Neural crest cell (in vitro differentiated cells): ENCODE data around the gene IKZF3. TPM values are rescaled to one million over a fixed set of nuclear protein-coding genes. Genes with fewer than 3 reads are reported as not detected.
"Not testable (repeated sequence)": the region's sequence is repeated elsewhere in the genome, so short reads cannot be mapped to it uniquely, and the experiment has no call there.

Experiments used
- DNase-seq: peaks from one replicate; pipeline ENCODE4 v3.0.0; 2021; ENCODE audit warnings: low read depth, mixed read lengths, low spot score
- H3K27ac Mint-ChIP-seq: one replicate; pipeline ENCODE4 v1.8.0; 2021; ENCODE audit warnings: mild to moderate bottlenecking, mixed read lengths; ENCODE audit not compliant: unreplicated experiment
- H3K27me3 Mint-ChIP-seq: 2 replicates; pipeline ENCODE4 v1.8.0; 2021; ENCODE audit warnings: low read depth, mild to moderate bottlenecking, mixed read lengths
- H3K36me3 Mint-ChIP-seq: 2 replicates; pipeline ENCODE4 v1.8.0; 2021; ENCODE audit warnings: low read depth, mild to moderate bottlenecking, mixed read lengths
- H3K4me1 Mint-ChIP-seq: 2 replicates; pipeline ENCODE4 v1.8.0; 2021; ENCODE audit warnings: mixed read lengths
- H3K4me3 Mint-ChIP-seq: one replicate; pipeline ENCODE4 v1.8.0; 2021; ENCODE audit warnings: mild to moderate bottlenecking, mixed read lengths
- H3K9me3 Mint-ChIP-seq: 2 replicates; pipeline ENCODE4 v1.8.0; 2021; ENCODE audit warnings: mixed read lengths
- CTCF ChIP-seq: fragments of 200-600 bp; sonication (generic); conservative IDR thresholded peaks from 2 replicates; pipeline ENCODE4 v1.5.0; 2021; ENCODE audit warnings: antibody characterized with exemption, mild to moderate bottlenecking
- total RNA-seq: library from RNA; stranded (reverse); gene quantifications from 2 replicates; pipeline ENCODE4 v1.2.1, GENCODE V29; 2021

IKZF3 gene
- total RNA-seq, 1 donor from 2014 or later: not detected

- Mint-ChIP-seq H3K9me3 (peaks cover 7% of the 10 kb centered on the region), H3K4me1 (no peaks in the 10 kb centered on the region), H3K4me3 (no peak overlapping the region), H3K36me3 (peaks cover 3% of the 10 kb centered on the region), H3K27me3 (peaks cover 67% of the 10 kb centered on the region), H3K27ac (no peak overlapping the region)
- no peak for DNase-seq
- no peak for TF ChIP-seq CTCF
These were observed 2.1 kb upstream of the IKZF3 start for GRCh38 chr17:39866013-39866730.

- Mint-ChIP-seq H3K4me3 (no peak overlapping the region), H3K4me1 (no peaks in the 10 kb centered on the region), H3K27ac (no peak overlapping the region), H3K27me3 (peaks cover 79% of the 10 kb centered on the region), H3K9me3 (peaks cover 7% of the 10 kb centered on the region), H3K36me3 (peaks cover 3% of the 10 kb centered on the region)
- TF ChIP-seq CTCF: no peak
- DNase-seq: no peak
These were observed 731 bp downstream of the IKZF3 start for GRCh38 chr17:39863244-39863917.

DNA sequence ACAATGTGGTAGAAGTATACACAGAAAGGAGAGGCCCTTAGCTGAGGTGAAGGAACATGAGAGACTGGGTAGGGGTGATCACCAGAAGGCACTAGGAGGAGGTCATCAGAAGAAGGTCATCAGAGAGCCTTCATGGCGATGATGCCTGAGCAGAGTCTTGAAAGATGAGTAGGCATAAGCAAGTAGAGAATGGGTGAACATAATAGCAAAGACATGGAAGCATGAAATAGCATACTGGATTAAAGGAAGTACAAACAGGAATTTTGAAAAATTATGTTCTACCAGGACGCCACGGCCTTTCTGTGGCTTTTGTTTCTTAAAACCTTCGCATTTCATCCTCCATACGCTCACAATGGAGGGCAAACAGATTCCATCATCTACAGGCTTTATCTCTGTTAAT, 2.9 kb downstream of the IKZF3 start:
- TF ChIP-seq CTCF: no peak
- Mint-ChIP-seq H3K9me3 (peaks cover 7% of the 10 kb centered on the region), H3K36me3 (peaks cover 3% of the 10 kb centered on the region), H3K27me3 (peaks cover 75% of the 10 kb centered on the region), H3K4me3 (no peak overlapping the region), H3K27ac (no peak overlapping the region), H3K4me1 (no peaks in the 10 kb centered on the region)
- no peak for DNase-seq

- not testable (repeated sequence) for H3K27ac Mint-ChIP-seq, H3K4me3 Mint-ChIP-seq, H3K9me3 Mint-ChIP-seq, H3K4me1 Mint-ChIP-seq, H3K36me3 Mint-ChIP-seq, DNase-seq
- H3K27me3 Mint-ChIP-seq: peaks cover 57% of the 10 kb centered on the region
These were observed 8.0 kb downstream of the IKZF3 start for GRCh38 chr17:39855911-39856649.

DNA sequence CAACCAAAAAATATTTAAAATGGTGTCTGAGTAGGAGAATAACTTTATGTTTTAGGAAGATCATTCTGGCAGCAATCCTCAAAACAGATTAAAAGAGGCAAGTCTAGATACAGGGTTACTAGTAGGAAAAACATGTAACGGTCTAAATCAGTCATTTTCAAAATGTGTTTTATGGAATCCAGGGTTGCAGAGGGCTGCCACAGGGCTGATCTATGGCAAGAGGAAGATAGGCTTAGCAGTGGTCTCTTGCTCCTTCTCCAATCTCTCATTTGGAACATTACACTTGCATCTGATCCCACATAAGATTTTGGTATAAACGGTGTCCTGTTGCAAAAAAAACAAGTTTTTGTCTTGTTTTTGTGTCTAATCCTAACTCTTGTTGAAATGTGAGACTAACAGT, 9.2 kb downstream of the IKZF3 start:
- Mint-ChIP-seq H3K27ac (no peak overlapping the region), H3K27me3 (peaks cover 48% of the 10 kb centered on the region), H3K4me3 (no peak overlapping the region), H3K9me3 (no peaks in the 10 kb centered on the region), H3K36me3 (no peaks in the 10 kb centered on the region), H3K4me1 (no peaks in the 10 kb centered on the region)
- DNase-seq: no peak
- TF ChIP-seq CTCF: no peak

DNA sequence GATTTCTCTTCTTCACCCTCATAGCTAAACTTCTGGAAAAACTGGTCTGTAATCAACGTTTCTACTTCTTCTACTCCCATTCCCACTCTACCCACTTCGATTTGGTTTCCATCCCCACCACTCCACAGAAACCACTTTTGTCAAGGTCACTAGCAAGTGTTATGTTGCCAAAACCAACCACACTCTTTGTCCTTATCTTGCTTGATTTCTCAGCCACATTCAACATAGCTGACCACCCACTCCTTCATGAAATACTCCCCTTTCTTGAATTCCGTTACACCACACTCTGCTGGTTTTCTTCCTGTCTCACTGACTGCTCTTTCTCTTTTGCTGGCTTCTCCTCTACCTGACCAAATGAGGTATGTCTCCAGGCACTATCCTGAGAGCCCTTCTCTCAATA, 11.9 kb downstream of the IKZF3 start:
- H3K36me3 Mint-ChIP-seq: no peaks in the 10 kb centered on the region
- H3K27me3 Mint-ChIP-seq: peaks cover 48% of the 10 kb centered on the region
- no peaks in the 10 kb centered on the region for H3K9me3 Mint-ChIP-seq
- no peaks in the 10 kb centered on the region for H3K4me1 Mint-ChIP-seq
- no peak overlapping the region for H3K4me3 Mint-ChIP-seq
- no peak for TF ChIP-seq CTCF
- H3K27ac Mint-ChIP-seq: no peak overlapping the region
- DNase-seq: no peak

GRCh38 chr17:39850186-39850585, 13.9 kb downstream of the IKZF3 start:
- not testable (repeated sequence) for DNase-seq, H3K36me3 Mint-ChIP-seq, H3K4me1 Mint-ChIP-seq, H3K4me3 Mint-ChIP-seq, H3K27ac Mint-ChIP-seq, H3K9me3 Mint-ChIP-seq
- peaks cover 53% of the 10 kb centered on the region for H3K27me3 Mint-ChIP-seq
